Renal cortex interstitium (tissue), 11 donors: Measurements from ENCODE around the gene RPL13. TPM values are rescaled to one million over a fixed set of nuclear protein-coding genes. Genes with fewer than 3 reads are reported as not detected.

Experiments used
- DNase-seq, 11 donors: peaks; one replicate each; pipeline ENCODE4 v3.0.0-alpha.2; 2013; ENCODE audit warnings: low read depth in 9 of 11, low spot score in 4 of 11; ENCODE audit errors: extremely low read depth in 1 of 11
- polyA plus RNA-seq, 3 donors: library from polyadenylated mRNA; unstranded; fragments of 120-200 nt; gene quantifications; one replicate each; pipeline ENCODE4 v1.2.1, GENCODE V29; 2013; ENCODE audit not compliant: insufficient read length in 3 of 3

RPL13 gene
- polyA plus RNA-seq, 3 donors = 1,503 to 2,429 (median 2,392) TPM

GRCh38 chr16:89602952-89603590, 42.6 kb downstream of the RPL13 start:
- DNase-seq = no peak

GRCh38 chr16:89604764-89605163, 44.3 kb downstream of the RPL13 start:
- no peak for DNase-seq

GRCh38 chr16:89605186-89605970, 44.9 kb downstream of the RPL13 start:
- no peak for DNase-seq

DNA sequence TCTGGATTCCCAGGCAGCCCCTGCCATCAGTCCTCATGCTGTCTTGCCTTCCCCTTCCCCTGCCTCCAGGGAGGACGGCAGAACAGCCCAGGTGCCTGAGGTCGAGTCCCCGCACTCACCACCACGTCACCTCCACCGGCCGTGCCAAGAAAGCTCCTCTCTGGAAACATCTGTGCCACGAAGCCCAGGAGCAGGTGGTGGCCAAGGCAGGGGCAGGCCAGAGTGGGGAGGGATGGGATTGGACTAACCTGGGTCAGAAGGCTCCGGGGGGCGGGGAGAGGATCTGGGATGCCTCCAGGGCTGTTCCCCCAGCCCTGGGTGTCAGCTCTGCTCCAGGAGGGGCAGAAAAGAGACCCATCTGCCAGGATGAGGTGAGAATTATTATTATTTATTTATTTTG, 45.5 kb downstream of the RPL13 start:
- DNase-seq = no peak

DNA sequence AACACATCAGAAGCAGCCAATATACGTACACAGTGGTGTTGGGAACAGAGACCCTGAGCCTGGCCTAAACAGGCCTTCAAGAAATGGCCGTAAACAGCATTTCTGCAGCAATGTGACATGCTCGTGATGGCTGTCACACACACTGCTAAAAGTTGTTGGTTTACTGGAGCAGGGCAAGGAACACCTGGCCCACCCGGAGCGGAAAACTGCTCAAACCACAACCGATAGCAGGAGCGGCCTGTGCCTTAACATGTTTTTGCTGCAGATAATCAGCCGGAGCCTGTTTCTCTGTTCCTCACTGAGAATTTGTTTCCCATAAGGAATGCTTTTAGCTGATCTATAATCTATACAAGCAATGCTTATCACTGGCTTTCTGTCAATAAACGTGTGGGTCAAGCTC, 47.0 kb downstream of the RPL13 start:
- DNase-seq = no peak

DNA sequence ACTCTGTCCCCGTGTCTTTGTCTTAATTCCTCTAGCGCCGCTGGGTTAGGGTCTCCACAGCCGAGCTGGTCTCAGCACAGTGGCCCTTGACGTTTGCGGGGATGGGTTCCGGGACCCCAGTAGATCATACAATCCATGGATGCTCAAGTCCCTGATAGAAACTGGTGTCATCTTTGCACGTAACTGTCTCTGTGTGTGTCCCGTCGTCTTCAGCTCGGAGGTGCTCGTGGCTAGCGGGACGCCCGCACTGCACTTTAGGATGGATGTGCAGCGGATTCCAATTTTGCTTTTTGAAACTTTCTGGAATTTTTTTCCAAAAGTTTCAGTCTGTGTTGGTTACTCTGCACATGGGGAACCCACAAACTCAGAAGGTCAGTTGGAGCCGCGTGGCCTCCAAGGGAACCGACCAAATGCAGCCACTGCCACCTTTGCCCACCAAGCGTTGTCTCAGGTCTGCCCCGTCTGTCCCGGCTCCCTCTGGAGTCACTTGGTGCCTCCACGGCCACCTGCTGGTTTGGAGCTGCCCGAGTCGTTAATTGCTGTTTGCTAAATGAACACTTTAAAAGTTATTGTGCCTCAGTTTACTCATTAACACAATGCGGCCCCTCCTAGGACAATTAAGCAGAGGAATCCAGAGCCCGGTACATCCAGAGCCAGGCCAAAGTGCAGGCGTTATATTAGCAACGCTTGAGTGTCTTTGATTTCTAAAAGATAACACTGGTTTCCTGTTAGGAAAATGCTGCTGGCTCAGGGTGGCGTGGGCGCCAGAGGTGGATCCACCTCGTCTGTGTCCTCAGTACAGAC, 47.7 kb downstream of the RPL13 start:
- no peak for DNase-seq

GRCh38 chr16:89610108-89610453, 49.6 kb downstream of the RPL13 start:
- DNase-seq = no peak

DNA sequence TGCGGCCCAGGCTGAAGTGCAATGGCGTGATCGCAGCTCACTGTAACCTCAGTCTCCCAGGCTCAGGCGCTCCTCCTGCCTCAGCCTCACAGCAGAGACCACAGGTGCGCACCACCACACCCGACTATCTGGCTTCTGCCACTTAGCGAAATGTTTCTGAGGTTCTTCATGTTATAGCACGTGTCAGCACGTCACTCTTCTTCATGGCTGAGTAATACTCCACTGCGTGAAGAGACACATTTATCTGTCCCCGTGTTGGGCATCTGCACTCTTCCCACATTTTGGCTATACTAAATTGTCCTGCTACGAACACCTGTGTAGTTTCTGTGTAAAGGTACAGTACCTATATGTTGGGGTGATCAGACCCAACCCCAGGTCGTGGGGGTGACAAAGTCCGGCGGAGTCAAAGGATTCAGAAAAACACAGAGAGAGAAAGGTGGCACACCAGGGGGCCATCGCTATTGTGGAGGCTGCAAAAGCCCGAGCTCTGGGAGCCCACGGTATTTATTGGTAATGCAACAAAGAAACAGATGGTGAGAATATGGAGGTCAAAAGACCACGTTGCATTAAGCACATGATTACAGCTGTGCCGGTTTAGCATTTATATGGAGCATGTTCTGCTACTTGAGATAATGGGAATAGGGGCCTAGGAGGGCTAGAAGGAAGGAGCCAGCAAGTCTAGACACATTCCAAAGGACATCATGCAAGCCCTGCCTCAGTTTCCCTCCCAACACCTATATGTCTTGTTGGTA, 52.1 kb downstream of the RPL13 start:
- no peak for DNase-seq

DNA sequence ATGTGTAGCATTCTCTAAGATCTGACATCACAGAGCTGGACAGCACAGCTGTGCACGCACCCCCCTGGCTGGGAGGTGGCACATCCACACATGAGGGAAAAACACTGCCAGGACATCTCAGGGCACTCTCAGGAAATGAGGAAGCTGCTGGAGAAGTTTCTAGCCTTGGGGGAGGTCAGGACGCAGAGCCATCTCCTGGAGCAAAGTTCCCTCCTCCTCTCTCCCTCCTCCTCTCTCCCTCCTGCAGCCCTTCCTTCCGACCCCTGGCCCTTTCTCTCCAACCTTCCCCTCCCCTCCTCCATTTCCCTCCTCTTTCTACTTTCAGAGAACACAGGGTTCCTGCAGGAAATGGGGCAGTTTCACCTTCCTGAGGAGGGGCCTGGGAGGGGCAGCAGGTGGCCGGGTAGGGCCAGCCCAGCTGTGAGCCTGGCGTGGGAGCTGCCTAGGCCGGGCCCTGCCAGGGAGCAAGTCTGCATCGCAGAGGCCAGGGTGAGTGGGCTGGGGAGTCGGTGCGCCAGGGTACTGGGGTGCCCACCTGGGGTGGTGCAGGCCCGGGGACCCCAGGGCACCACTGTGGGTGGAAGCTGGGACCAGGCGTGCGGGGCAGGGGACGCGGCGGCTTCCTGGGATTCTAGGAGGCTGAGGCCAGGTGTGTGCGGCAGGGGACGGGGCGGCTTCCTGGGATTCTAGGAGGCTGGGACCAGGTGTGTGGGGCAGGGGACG, 52.9 kb downstream of the RPL13 start, which contains the start of gene DPEP1:
DPEP1 (plus strand) TSS at position 412 of the 723 bp plus-strand sequence. CDS start 16,769 bp downstream, outside the sequence.
- DNase-seq = peak in 3 of 11 donors; percentile 38 to 50 (median 38)

DNA sequence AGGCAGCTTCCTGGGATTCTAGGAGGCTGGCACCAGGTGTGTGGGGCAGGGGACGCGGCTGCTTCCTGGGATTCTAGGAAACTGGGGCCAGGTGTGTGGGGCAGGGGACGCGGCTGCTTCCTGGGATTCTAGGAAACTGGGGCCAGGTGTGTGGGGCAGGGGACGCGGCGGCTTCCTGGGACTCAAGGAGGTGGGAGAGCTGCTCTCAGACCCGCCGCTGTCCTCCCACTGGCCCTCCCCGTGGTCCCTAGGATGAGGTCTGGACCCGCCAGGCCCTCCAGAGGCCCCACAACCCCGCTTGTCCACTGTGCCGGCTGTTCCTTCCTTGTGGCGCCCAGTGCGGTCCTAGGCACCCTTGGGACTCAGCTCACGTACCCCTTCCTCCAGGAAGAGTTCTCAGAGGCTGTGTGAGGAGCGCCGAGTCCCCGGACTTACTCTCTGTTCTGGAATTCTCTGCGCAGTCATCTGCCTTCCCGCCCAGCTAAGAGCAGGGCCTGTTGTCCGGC, 53.5 kb downstream of the RPL13 start:
- DNase-seq = no peak

Other genes with a start within 250 kb of the RPL13 start
- 100 to 1,000 TPM in 2 of 3 donors, 10 to 100 TPM in 1; 98.3 to 127 (median 111) TPM for gene ANKRD11, start 70.1 kb upstream of the RPL13 start, polyA plus RNA-seq
- 100 to 1,000 TPM in 1 of 3 donors, 10 to 100 TPM in 2; 92.6 to 132 (median 98.7) TPM for gene SPG7, start 52.3 kb upstream of the RPL13 start, polyA plus RNA-seq
- gene CPNE7, start 15.1 kb downstream of the RPL13 start, polyA plus RNA-seq = 1 to 10 TPM; 6.6 to 7.7 (median 6.8) TPM
- gene DPEP1, start 53.0 kb downstream of the RPL13 start, polyA plus RNA-seq = 10 to 100 TPM; 28.6 to 62.6 (median 43.9) TPM
- gene CHMP1A, start 97.0 kb downstream of the RPL13 start, polyA plus RNA-seq = 10 to 100 TPM; 60.4 to 83.1 (median 79.7) TPM
- 10 to 100 TPM; 16.5 to 17.2 (median 16.6) TPM for gene SPATA33, start 97.2 kb downstream of the RPL13 start, polyA plus RNA-seq
- 100 to 1,000 TPM in 2 of 3 donors, 10 to 100 TPM in 1; 90.3 to 167 (median 127) TPM for gene CDK10, start 126.0 kb downstream of the RPL13 start, polyA plus RNA-seq
- gene SPATA2L, start 141.0 kb downstream of the RPL13 start, polyA plus RNA-seq = 10 to 100 TPM in 1 of 3 donors, 1 to 10 TPM in 2; 5.2 to 11.2 (median 8.2) TPM
- gene VPS9D1, start 160.2 kb downstream of the RPL13 start, polyA plus RNA-seq = 10 to 100 TPM; 10.2 to 16.5 (median 13.1) TPM
- 10 to 100 TPM; 24.3 to 34.7 (median 29.5) TPM for gene ZNF276, start 160.9 kb downstream of the RPL13 start, polyA plus RNA-seq